Muscle of back (tissue), 11 donors: Measurements from ENCODE around the gene KHK. TPM values are rescaled to one million over a fixed set of nuclear protein-coding genes. Genes with fewer than 3 reads are reported as not detected.
A peak's percentile ranks its signal among the peaks of the same experiment; 100 is the strongest.
"Not testable (repeated sequence)": the region's sequence is repeated elsewhere in the genome, so short reads cannot be mapped to it uniquely, and the experiment has no call there.

Source experiments
- DNase-seq, 3 donors: peaks; one replicate each; pipeline versions ENCODE4 v3.0.0 to v3.0.0-alpha.2; 2013
- polyA plus RNA-seq, 10 donors: library from polyadenylated mRNA; unstranded; fragments of 120-200 nt; gene quantifications; one replicate each; pipeline ENCODE4 v1.2.1, GENCODE V29; 2013; ENCODE audit not compliant: insufficient read length in 10 of 10

KHK gene
- polyA plus RNA-seq, 10 donors, result 1.00 to 3.0 (median 2.5) TPM

GRCh38 chr2:27059141-27059820 lies 27.3 kb upstream of the KHK start:
- no peak for DNase-seq

GRCh38 chr2:27060323-27060722 lies 26.2 kb upstream of the KHK start:
- no peak for DNase-seq

- no peak for DNase-seq
Measured at GRCh38 chr2:27065128-27065527, 21.4 kb upstream of the KHK start.

- DNase-seq, result no peak
Measured at GRCh38 chr2:27067385-27067784, 19.2 kb upstream of the KHK start.

- no peak for DNase-seq
Measured at GRCh38 chr2:27069436-27069835, 17.1 kb upstream of the KHK start.

- DNase-seq, result no peak
Measured at GRCh38 chr2:27069961-27070618, 16.5 kb upstream of the KHK start.

GRCh38 chr2:27070653-27071276 lies 15.8 kb upstream of the KHK start:
- no peak for DNase-seq

GRCh38 chr2:27071277-27071989 lies 15.1 kb upstream of the KHK start, which contains the start of gene OST4:
OST4 (minus strand) TSS chr2:27071654.
- peak; percentile 93 to 97 (median 95) for DNase-seq

GRCh38 chr2:27071990-27072830 lies 14.4 kb upstream of the KHK start:
- DNase-seq, result peak; percentile 75 to 90 (median 83)

GRCh38 chr2:27072920-27073319 lies 13.7 kb upstream of the KHK start:
- peak in 1 of 3 donors; percentile 37 for DNase-seq

GRCh38 chr2:27073782-27074181 lies 12.8 kb upstream of the KHK start:
- DNase-seq, result no peak

GRCh38 chr2:27074738-27075565 lies 11.6 kb upstream of the KHK start:
- DNase-seq, result peak in 1 of 3 donors; percentile 63

- not testable (repeated sequence) for DNase-seq
Measured at GRCh38 chr2:27075566-27075871, 11.1 kb upstream of the KHK start.

- no peak for DNase-seq
Measured at GRCh38 chr2:27076323-27076722, 10.2 kb upstream of the KHK start.

GRCh38 chr2:27077231-27077630 lies 9.3 kb upstream of the KHK start:
- no peak for DNase-seq

GRCh38 chr2:27078267-27079194 lies 8.0 kb upstream of the KHK start, which contains the start of gene EMILIN1:
EMILIN1 (plus strand) TSS chr2:27078615; CDS start chr2:27079066, 451 bp downstream.
- DNase-seq, result peak; percentile 94 to 97 (median 94)

- DNase-seq, result peak in 1 of 3 donors; percentile 50
Measured at GRCh38 chr2:27079233-27080139, 7.1 kb upstream of the KHK start.

GRCh38 chr2:27080140-27080469 lies 6.5 kb upstream of the KHK start:
- no peak for DNase-seq

GRCh38 chr2:27080603-27080936 lies 6.0 kb upstream of the KHK start:
- no peak for DNase-seq
